Measurements from ENCODE around the gene DAAM1. TPM values are rescaled to one million over a fixed set of nuclear protein-coding genes. Genes with fewer than 3 reads are reported as not detected.
A peak's percentile ranks its signal among the peaks of the same experiment; 100 is the strongest.

Gene DAAM1
- total and polyA plus RNA-seq, 2 donors (not counting 1 experiment from before 2014, with no cell fraction given) = 11.2 to 34.3 TPM

DNA sequence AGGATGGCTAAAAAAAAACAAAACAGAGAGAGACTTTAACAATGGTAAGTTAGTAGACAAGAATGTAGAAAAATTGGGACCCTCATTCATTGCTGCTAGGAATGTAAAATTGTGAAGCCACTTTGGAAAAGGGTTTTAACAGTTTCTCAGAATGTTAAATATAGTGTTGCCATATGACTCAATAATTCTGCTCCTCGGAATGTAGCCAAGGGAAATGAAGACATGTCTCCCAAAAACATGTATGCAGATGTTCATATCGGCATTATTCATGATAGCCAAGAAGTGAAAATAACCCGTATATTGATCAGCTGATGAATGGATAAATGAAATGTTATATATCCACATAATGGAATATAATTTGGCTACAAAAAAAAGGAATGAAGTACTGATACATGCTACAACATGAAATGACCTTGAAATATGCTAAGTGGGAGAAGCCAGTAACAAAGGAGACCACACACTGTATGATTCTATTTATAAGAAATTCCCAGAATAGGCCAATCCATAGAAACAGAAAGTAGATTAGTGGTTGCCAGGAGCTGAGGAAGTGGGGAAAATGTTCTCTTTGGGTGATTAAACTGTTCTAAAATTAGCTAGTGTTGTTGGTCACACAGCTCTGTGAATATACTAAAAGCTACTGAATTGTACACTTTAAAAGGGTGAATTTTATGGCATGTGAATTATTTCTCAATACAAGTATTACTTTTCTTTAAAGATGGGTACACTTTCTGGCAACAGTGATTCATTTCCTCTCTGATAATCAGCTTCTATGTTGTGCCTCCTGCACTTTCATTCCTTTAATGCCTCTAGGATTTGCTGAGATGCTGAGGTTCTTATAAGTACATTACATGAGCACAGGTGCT lies 132.5 kb downstream of the DAAM1 start:
- Mint-ChIP-seq H3K4me3 (peak overlapping the region; percentile 3), H3K4me1 (peaks cover 29% of the 10 kb centered on the region), H3K27me3 (no peaks in the 10 kb centered on the region), H3K9me3 (ENCODE audit: insufficient read depth) (no peaks in the 10 kb centered on the region), H3K27ac (no peak overlapping the region)
- Histone ChIP-seq H3K9ac (ENCODE audit: low read length) (no peak overlapping the region), H3K27ac (ENCODE audit: low read length in 2 of 2) (no peak overlapping the region), H3K36me3 (replicated peaks in 1 of 2; ENCODE audit: control extremely low read depth in 1 of 2, control insufficient read depth in 1 of 2, extremely low read depth in 1 of 2, insufficient read depth in 2 of 2, low read length in 1 of 2) (peaks cover 1 to 15% of the 10 kb centered on the region in 2 experiments), H3K4me3 (ENCODE audit: control extremely low read depth in 1 of 5, extremely low read depth in 1 of 5, insufficient read depth in 1 of 5, low read depth in 2 of 5, low read length in 4 of 5) (no peak overlapping the region), H3K27me3 (replicated peaks in 1 of 4; ENCODE audit: control extremely low read depth in 1 of 4, control insufficient read depth in 3 of 4, insufficient read depth in 4 of 4, low read length in 3 of 4) (no peaks in the 10 kb centered on the region), H3K79me2 (ENCODE audit: control insufficient read depth, insufficient read depth, low read length) (no peaks in the 10 kb centered on the region), H3K4me2 (replicated peaks; ENCODE audit: low read depth, low read length, poor library complexity, severe bottlenecking) (no peak overlapping the region), H4K20me1 (ENCODE audit: control insufficient read depth, insufficient read depth, low read length, poor library complexity, severe bottlenecking) (no peaks in the 10 kb centered on the region), H3K9me3 (ENCODE audit: control extremely low read depth in 1 of 3, control insufficient read depth in 2 of 3, insufficient read depth in 1 of 3, low read length in 2 of 3) (no peaks in the 10 kb centered on the region), H2AFZ (ENCODE audit: insufficient read depth, low read depth, low read length, poor library complexity, severe bottlenecking) (no peak overlapping the region), H3K4me1 (ENCODE audit: control insufficient read depth in 2 of 2, insufficient read depth in 2 of 2, low read length in 2 of 2) (peaks cover 7 to 11% of the 10 kb centered on the region in 2 donors)
- intact Hi-C loops (cut with micrococcal nuclease) = no loop called here
- DNase-seq = no peak
- ATAC-seq (ENCODE audit: low read depth) = no peak
- ChIA-PET POLR2A (no interaction called here), CTCF (no interaction called here)
- 100% methylated on average over 1 of the region's 3 CpGs for WGBS (ENCODE audit: insufficient coverage)
- TF ChIP-seq, protein P1, sequence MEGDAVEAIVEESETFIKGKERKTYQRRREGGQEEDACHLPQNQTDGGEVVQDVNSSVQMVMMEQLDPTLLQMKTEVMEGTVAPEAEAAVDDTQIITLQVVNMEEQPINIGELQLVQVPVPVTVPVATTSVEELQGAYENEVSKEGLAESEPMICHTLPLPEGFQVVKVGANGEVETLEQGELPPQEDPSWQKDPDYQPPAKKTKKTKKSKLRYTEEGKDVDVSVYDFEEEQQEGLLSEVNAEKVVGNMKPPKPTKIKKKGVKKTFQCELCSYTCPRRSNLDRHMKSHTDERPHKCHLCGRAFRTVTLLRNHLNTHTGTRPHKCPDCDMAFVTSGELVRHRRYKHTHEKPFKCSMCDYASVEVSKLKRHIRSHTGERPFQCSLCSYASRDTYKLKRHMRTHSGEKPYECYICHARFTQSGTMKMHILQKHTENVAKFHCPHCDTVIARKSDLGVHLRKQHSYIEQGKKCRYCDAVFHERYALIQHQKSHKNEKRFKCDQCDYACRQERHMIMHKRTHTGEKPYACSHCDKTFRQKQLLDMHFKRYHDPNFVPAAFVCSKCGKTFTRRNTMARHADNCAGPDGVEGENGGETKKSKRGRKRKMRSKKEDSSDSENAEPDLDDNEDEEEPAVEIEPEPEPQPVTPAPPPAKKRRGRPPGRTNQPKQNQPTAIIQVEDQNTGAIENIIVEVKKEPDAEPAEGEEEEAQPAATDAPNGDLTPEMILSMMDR (IDR thresholded peaks at IDR 0.05) = no peak
- TF ChIP-seq EZH2 (IDR thresholded peaks at IDR 0.05; ENCODE audit: borderline replicate concordance, insufficient read depth, low read depth, low read length, poor library complexity, severe bottlenecking) = no peak

DNA sequence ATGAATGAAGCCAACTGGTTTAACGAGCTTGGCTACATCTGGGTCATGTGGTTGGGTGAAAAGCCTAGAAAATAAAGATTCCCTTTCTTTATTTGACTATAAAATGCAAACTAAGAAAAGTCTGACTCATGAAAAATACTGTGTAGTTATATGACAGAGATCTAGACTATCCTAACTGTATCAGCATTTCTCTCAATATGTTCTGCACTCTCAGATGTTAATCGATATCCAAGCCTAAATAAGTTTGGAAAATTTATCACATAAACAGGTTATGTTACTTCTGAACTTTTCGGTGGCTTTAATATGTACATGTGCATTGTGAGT lies 133.1 kb downstream of the DAAM1 start:
- H3K27me3 ChIP-seq (replicated peaks in 1 of 4; ENCODE audit: control extremely low read depth in 1 of 4, control insufficient read depth in 3 of 4, insufficient read depth in 4 of 4, low read length in 3 of 4) = no peaks in the 10 kb centered on the region
- Mint-ChIP-seq H3K27me3 (no peaks in the 10 kb centered on the region), H3K4me1 (peaks cover 24% of the 10 kb centered on the region), H3K27ac (no peak overlapping the region), H3K4me3 (no peak overlapping the region), H3K9me3 (ENCODE audit: insufficient read depth) (no peaks in the 10 kb centered on the region)
- no peaks in the 10 kb centered on the region for H4K20me1 ChIP-seq (ENCODE audit: control insufficient read depth, insufficient read depth, low read length, poor library complexity, severe bottlenecking)
- H3K79me2 ChIP-seq (ENCODE audit: control insufficient read depth, insufficient read depth, low read length) = no peaks in the 10 kb centered on the region
- TF ChIP-seq, protein P1 (IDR thresholded peaks at IDR 0.05) = no peak
- TF ChIP-seq EZH2 (IDR thresholded peaks at IDR 0.05; ENCODE audit: borderline replicate concordance, insufficient read depth, low read depth, low read length, poor library complexity, severe bottlenecking) = no peak
- no peak overlapping the region for H3K4me2 ChIP-seq (replicated peaks; ENCODE audit: low read depth, low read length, poor library complexity, severe bottlenecking)
- no peak overlapping the region for H2AFZ ChIP-seq (ENCODE audit: insufficient read depth, low read depth, low read length, poor library complexity, severe bottlenecking)
- no CpG with 5 or more reads among the region's 3 CpGs for WGBS (ENCODE audit: insufficient coverage)
- ATAC-seq (ENCODE audit: low read depth) (no peak), DNase-seq (no peak)
- H3K27ac ChIP-seq (ENCODE audit: low read length in 2 of 2) = no peak overlapping the region
- intact Hi-C loops (cut with micrococcal nuclease) = no loop called here
- H3K4me1 ChIP-seq (ENCODE audit: control insufficient read depth in 2 of 2, insufficient read depth in 2 of 2, low read length in 2 of 2) = peaks cover 7 to 9% of the 10 kb centered on the region in 2 donors
- H3K9me3 ChIP-seq (ENCODE audit: control extremely low read depth in 1 of 3, control insufficient read depth in 2 of 3, insufficient read depth in 1 of 3, low read length in 2 of 3) = no peaks in the 10 kb centered on the region
- H3K9ac ChIP-seq (ENCODE audit: low read length) = no peak overlapping the region
- ChIA-PET CTCF (no interaction called here), POLR2A (no interaction called here)
- peaks cover 1 to 17% of the 10 kb centered on the region in 2 experiments for H3K36me3 ChIP-seq (replicated peaks in 1 of 2; ENCODE audit: control extremely low read depth in 1 of 2, control insufficient read depth in 1 of 2, extremely low read depth in 1 of 2, insufficient read depth in 2 of 2, low read length in 1 of 2)
- H3K4me3 ChIP-seq (ENCODE audit: control extremely low read depth in 1 of 5, extremely low read depth in 1 of 5, insufficient read depth in 1 of 5, low read depth in 2 of 5, low read length in 4 of 5) = no peak overlapping the region
